Fibroblast of villous mesenchyme (primary cell): ENCODE results near the gene TLE3. TPM values are rescaled to one million over a fixed set of nuclear protein-coding genes. Genes with fewer than 3 reads are reported as not detected.

Experiments
- DNase-seq: peaks from one replicate; pipeline ENCODE4 v3.0.0-alpha.2; 2010; ENCODE audit warnings: low read depth
- H3K4me3 ChIP-seq: 2 replicates; pipeline ENCODE4 v1.5.1; 2011; ENCODE audit warnings: low read depth, mild to moderate bottlenecking, low read length
- total RNA-seq: library from RNA; depleted of rRNA; stranded (reverse); fragments of >200 nt; gene quantifications from 2 replicates; pipeline ENCODE4 v1.2.3, GENCODE V29; 2012
- TF ChIP-seq, protein P1 (sequence below): IDR thresholded peaks from 2 replicates; pipeline ENCODE4 v1.5.1; 2012; ENCODE audit warnings: low read depth, mild to moderate bottlenecking, low read length; ENCODE audit not compliant: insufficient read depth

Gene TLE3
- total RNA-seq, 1 donor, result 13.0 TPM

- TF ChIP-seq, protein P1, sequence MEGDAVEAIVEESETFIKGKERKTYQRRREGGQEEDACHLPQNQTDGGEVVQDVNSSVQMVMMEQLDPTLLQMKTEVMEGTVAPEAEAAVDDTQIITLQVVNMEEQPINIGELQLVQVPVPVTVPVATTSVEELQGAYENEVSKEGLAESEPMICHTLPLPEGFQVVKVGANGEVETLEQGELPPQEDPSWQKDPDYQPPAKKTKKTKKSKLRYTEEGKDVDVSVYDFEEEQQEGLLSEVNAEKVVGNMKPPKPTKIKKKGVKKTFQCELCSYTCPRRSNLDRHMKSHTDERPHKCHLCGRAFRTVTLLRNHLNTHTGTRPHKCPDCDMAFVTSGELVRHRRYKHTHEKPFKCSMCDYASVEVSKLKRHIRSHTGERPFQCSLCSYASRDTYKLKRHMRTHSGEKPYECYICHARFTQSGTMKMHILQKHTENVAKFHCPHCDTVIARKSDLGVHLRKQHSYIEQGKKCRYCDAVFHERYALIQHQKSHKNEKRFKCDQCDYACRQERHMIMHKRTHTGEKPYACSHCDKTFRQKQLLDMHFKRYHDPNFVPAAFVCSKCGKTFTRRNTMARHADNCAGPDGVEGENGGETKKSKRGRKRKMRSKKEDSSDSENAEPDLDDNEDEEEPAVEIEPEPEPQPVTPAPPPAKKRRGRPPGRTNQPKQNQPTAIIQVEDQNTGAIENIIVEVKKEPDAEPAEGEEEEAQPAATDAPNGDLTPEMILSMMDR, result no peak
- peak; percentile 51 for DNase-seq
- H3K4me3 ChIP-seq, result peak overlapping the region; percentile 94
Measured at GRCh38 chr15:70098461-70099166, 897 bp upstream of the TLE3 start.

GRCh38 chr15:70098153-70098460 is 390 bp upstream of the TLE3 start:
- H3K4me3 ChIP-seq, result peak overlapping the region; percentile 94
- no peak for DNase-seq

GRCh38 chr15:70097063-70097320 is 725 bp downstream of the TLE3 start:
- TF ChIP-seq, protein P1, result no peak
- peak overlapping the region; percentile 94 for H3K4me3 ChIP-seq
- no peak for DNase-seq

More at GRCh38 chr15:70098153-70098460, 390 bp upstream of the TLE3 start:
- TF ChIP-seq, protein P1, result no peak

GRCh38 chr15:70096215-70097062 is 1.3 kb downstream of the TLE3 start:
- H3K4me3 ChIP-seq, result peak overlapping the region; percentile 94
- DNase-seq, result peak; percentile 57
- TF ChIP-seq, protein P1, result no peak

- peak overlapping the region; percentile 94 for H3K4me3 ChIP-seq
- TF ChIP-seq, protein P1, result no peak
- no peak for DNase-seq
Measured at GRCh38 chr15:70095408-70096214, 2.1 kb downstream of the TLE3 start.

GRCh38 chr15:70094690-70095311 is 2.9 kb downstream of the TLE3 start:
- DNase-seq, result peak; percentile 74
- TF ChIP-seq, protein P1, result no peak
- H3K4me3 ChIP-seq, result peak overlapping the region; percentile 94
